OCI-LY7 (cell line): ENCODE measurements around the gene FAF2.

ENCODE experiments used
- CTCF ChIP-seq: fragments of 200-600 bp; sonication (generic); conservative IDR thresholded peaks from 2 replicates; pipeline ENCODE4 v1.5.1; 2014; ENCODE audit warnings: mild to moderate bottlenecking, antibody characterized with exemption, low read length, moderate library complexity, mixed read lengths
- EZH2phosphoT487 ChIP-seq: fragments of 200-600 bp; sonication (generic); IDR thresholded peaks from 2 replicates; pipeline ENCODE4 v1.6.1; 2018; ENCODE audit warnings: low read depth, borderline replicate concordance, mild to moderate bottlenecking, mixed run types, antibody characterized with exemption, low read length, moderate library complexity, mixed read lengths

- TF ChIP-seq CTCF: no peak
- TF ChIP-seq EZH2phosphoT487: no peak
Measured at GRCh38 chr5:176408590-176408989, 39.6 kb upstream of the FAF2 start.
